Uterine smooth muscle cell (primary cell): ENCODE measurements around the gene MYO1C. TPM values are rescaled to one million over a fixed set of nuclear protein-coding genes. Genes with fewer than 3 reads are reported as not detected.

Experiments
- total RNA-seq: library from RNA; depleted of rRNA; stranded (reverse); fragments of >200 nt; gene quantifications from 2 replicates; pipeline ENCODE4 v1.2.3, GENCODE V29; 2014

Gene MYO1C, protein sequence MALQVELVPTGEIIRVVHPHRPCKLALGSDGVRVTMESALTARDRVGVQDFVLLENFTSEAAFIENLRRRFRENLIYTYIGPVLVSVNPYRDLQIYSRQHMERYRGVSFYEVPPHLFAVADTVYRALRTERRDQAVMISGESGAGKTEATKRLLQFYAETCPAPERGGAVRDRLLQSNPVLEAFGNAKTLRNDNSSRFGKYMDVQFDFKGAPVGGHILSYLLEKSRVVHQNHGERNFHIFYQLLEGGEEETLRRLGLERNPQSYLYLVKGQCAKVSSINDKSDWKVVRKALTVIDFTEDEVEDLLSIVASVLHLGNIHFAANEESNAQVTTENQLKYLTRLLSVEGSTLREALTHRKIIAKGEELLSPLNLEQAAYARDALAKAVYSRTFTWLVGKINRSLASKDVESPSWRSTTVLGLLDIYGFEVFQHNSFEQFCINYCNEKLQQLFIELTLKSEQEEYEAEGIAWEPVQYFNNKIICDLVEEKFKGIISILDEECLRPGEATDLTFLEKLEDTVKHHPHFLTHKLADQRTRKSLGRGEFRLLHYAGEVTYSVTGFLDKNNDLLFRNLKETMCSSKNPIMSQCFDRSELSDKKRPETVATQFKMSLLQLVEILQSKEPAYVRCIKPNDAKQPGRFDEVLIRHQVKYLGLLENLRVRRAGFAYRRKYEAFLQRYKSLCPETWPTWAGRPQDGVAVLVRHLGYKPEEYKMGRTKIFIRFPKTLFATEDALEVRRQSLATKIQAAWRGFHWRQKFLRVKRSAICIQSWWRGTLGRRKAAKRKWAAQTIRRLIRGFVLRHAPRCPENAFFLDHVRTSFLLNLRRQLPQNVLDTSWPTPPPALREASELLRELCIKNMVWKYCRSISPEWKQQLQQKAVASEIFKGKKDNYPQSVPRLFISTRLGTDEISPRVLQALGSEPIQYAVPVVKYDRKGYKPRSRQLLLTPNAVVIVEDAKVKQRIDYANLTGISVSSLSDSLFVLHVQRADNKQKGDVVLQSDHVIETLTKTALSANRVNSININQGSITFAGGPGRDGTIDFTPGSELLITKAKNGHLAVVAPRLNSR
- 189 and 222 TPM in 2 replicates for total RNA-seq

DNA sequence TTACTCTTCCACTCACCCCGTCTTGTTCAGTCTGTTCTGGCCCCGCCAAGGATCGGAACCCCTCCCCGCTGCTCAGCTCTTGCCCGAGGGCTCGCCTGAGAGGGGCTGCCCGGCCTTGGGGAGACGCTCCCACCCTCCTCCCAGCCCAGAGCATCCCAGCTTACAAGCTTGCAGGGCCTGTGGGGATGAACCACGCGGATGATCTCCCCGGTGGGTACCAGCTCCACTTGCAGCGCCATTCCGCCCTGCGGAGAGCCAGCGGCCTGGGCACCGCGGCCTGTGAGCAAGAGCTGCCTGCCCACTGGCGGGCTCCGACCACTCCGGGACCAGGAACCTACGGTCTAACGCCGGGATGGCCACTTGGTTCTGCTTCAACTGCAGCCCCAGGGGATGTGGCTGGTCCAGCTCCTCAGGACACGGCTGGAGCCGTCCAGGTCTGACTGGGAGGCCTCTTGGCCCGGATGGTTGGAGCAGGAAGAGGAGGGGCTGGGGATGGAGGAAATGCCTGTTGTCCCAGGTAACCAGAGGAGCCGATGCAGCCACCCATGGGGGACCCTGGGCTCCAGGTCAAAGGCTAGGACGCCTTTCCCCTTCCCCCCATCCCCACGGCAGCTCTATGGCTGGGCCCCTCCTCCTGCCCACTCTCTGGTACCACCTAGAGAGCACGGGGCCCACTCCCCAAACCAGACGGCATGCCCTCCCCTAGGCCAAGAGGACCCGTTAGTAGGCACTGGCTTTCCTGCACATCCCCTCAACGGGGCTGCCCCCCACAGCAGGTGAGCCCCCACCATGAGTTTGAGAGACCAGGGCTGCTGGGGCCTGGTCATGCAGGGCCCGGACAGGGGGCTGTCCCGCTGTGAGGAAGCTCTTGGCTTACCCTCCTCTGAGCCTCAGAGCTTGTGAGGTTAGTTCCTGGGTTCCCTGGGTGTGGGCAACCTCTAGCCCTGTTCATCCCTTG is at the start of gene MYO1C:
TSS of gene MYO1C (minus strand) at position 438 of the 958 bp plus-strand sequence. CDS start at position 239, 199 bp downstream.

DNA sequence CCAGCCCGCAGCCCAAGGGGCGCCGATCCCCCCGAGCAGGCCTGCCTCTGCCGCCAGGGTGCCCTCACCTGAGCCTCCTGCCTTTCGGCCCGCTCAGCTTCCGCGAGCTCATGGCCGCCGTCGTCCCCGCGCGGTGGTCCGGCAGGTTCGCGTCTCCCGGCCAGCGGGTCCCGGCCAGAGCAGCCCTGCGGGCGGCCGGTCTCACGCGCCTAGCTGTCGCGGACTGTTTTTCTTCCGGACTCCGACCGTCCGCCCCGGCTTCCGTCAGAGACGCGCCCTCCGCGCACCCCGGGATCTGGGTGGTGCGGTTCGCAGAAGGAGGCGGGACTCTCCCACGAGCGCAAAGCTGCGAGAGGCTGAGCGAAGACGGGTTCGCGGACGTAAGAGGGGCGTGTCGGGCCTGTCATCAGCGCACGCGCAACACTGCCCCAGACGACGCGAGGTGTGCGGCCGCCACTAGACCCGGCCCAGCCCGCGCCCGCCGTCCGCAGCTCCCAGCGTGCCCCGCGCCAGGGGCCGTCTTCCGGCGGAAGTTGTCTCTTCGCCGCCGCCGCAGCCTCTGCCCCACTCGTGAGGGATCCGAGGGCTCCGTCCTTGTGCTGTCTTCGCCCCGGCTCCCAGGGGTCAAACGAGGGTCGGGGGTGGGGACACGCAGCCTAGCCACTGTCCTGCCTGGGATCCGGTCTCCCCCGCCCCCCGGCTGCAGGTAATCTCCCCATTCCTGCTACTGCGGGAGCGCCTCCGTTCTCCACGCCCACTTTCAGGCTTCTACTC is 24.1 kb upstream of the MYO1C start, which contains the start of gene INPP5K:
TSS of gene INPP5K (minus strand) at position 225 of the 774 bp plus-strand sequence. CDS start at position 112, 113 bp downstream.

DNA sequence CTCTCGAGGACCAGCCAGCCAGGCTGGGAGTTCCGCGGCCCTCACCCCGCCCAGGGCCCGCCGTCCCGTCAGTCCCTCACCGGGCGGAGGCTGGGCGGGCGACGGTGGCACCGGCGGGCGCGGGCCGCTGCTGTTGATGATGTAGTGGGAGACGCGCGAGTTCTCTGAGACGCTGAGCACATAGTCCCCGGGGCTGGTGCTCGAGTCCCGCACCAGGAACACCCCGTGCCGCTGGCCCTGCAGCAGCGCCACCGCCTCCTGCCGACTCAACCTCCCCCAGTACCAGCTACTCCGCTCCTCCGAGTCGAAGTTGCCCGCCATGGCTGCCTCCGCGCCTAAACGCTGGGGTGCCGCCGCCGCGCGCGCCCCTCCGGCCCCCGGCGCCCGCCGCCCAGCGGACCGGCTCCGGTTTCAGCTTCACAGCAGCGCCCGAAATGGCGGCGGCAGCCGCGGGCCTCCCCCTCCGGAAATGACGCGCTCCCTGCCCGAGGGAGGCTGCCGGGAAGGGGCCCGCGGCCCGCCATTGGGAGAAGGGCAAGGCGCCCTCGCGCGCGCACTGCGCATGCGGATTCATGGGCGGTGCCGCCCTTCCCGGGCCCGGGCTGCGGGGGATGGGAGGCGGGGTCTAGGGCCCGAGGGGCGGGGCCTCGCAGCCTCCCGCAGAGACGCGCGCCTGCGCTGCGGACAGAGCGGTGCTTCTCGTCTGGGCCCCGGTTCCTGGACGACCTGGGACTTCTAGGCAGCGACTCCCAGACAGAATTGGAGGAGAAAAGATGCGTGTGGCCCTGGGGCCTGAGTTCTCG is 36.5 kb downstream of the MYO1C start, which contains the start of gene CRK:
TSS of gene CRK (minus strand) at position 436 of the 803 bp plus-strand sequence. CDS start at position 321, 115 bp downstream.

Other genes starting within 250 kb of the MYO1C start
- not detected in 2 replicates for gene BHLHA9, start 222.2 kb downstream of the MYO1C start, total RNA-seq
- gene TRARG1, start 213.0 kb downstream of the MYO1C start, total RNA-seq, result not detected in 2 replicates
- gene YWHAE, start 92.5 kb downstream of the MYO1C start, total RNA-seq, result 557 and 941 TPM in 2 replicates
- gene CRK, start 36.5 kb downstream of the MYO1C start, total RNA-seq, result 117 and 118 TPM in 2 replicates
- 19.5 and 22.2 TPM in 2 replicates for gene INPP5K, start 23.9 kb upstream of the MYO1C start, total RNA-seq
- 18.4 and 19.4 TPM in 2 replicates for gene PITPNA, start 70.1 kb upstream of the MYO1C start, total RNA-seq
- gene SLC43A2, start 136.1 kb upstream of the MYO1C start, total RNA-seq, result 2.1 and 2.9 TPM in 2 replicates
- 0.25 and 0.44 TPM in 2 replicates for gene SCARF1, start 153.0 kb upstream of the MYO1C start, total RNA-seq
- 5.2 and 5.6 TPM in 2 replicates for gene RILP, start 157.2 kb upstream of the MYO1C start, total RNA-seq
- 112 and 125 TPM in 2 replicates for gene PRPF8, start 192.2 kb upstream of the MYO1C start, total RNA-seq
- 2.3 and 4.6 TPM in 2 replicates for gene TLCD2, start 217.7 kb upstream of the MYO1C start, total RNA-seq
- 27.9 and 33.6 TPM in 2 replicates for gene WDR81, start 232.0 kb upstream of the MYO1C start, total RNA-seq